Retina (tissue), 1 donor: ENCODE results near the gene PDC.
A peak's percentile ranks its signal among the peaks of the same experiment; 100 is the strongest.

Source experiments
- DNase-seq: peaks from one replicate; pipeline ENCODE4 v3.0.0-alpha.2; 2016

Gene PDC

GRCh38 chr1:186461014-186461413, at the start of gene PDC:
PDC (minus strand) TSS chr1:186461114; CDS start chr1:186449459, 11,655 bp downstream.
- no peak for DNase-seq

DNA sequence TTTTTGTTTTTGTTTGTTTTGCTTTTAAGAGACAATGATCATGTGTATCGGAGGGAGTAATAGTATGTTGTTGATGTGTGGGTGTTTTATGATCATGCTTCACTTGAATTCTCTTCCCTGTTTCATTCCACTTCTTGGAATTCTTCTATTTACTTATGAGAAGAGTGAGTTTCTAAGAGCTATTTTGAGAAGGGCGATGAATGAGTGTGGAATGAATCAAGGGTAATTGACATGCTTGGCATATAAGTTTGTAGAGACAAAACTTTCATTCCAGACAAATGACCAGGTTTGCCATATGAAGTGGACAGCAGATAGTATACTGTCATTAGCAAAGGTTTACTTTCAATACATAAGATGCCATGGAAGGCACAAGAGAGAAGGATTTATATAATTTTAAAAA, 42.3 kb upstream of the PDC start:
- no peak for DNase-seq

DNA sequence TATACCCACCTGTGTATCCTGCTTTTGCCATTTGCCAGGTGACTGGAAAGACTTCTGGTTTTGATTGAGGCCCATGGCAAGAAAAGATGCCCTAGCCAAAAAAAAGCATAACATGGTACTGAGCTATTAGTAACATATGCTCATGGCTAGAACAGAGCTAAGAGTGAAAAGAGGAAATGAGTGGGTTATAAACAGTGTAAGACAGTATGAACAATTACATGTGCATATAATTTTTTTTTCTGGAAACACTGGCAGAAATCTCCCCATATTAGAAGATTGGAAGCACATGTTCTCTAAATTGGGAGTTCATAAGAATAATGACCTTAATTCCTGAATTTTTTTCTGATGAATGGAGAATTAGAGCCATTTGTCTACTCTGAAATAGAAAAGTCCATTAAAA, 41.2 kb upstream of the PDC start:
- no peak for DNase-seq

DNA sequence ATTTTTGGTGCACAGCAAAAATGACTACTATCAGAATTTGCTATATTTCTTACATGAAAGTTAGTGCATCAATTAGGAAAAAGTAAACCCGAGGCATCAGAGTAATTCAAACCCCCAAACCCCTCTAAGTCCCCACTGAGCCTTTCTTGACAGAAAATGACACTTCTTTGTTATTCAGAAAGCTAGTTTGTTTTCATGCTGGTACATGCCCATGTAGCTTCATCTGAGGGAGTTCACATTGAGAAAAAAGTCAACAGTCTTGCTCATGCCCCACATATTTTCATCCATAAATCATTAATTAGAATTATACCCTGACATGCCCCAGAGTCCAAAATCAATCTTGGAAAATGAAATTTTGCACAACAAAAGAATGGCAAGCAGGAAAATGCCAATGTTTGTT, 39.9 kb upstream of the PDC start:
- DNase-seq, result no peak

DNA sequence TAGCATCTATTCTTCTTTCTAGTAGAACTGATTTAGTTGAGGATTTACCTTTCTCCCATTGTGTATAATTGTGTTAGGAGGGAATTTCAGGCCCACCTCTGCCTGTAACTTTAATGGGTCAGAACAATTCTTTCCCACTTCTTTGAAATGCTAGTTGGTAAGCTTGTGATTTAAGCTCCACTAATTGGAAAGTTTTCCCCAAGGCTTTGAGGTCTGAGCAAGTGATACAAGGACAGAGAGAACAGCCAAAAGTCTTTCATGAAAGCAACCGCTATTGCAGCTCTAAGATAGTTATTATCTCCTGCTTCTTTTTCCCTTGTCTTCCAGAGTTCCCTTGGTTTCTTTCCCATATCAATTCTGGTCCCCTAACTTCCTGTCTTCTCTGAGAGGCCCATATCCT, 38.7 kb upstream of the PDC start:
- no peak for DNase-seq

DNA sequence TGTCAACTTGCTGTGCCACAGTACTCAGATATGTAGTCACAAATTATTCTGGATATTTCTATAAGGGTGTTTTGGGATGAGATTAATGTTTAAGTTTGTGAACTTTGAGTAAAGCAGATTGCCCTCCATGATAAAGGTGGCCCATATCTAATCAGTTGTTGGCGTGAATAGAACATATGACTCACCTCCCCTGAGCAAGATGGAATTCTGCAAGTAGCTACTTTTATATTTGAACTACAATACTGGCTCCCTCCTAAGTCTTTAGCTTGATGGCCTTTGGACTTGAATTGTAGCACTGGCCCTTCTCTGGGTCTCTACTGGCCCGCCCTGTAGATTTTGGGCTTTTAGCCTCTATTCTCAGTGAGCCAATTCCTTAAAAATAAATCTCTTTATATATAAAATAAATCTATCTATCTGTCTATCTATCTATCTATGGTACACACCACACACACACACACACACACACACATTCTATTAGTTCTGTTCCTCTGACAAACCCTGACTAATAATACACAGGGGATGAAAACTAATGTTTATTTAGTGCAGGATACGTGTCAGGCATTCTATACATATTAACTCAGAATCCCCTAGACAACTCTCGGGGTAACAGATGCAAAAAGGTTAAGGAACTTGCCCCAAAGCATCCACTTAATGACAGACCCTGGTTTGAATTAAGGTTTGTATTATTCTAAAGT, 37.9 kb upstream of the PDC start:
- no peak for DNase-seq

GRCh38 chr1:186498071-186498470, 37.2 kb upstream of the PDC start:
- no peak for DNase-seq

GRCh38 chr1:186497651-186498050, 36.7 kb upstream of the PDC start:
- DNase-seq, result no peak

- DNase-seq, result no peak
Observed at GRCh38 chr1:186496171-186496851, 35.4 kb upstream of the PDC start.

DNA sequence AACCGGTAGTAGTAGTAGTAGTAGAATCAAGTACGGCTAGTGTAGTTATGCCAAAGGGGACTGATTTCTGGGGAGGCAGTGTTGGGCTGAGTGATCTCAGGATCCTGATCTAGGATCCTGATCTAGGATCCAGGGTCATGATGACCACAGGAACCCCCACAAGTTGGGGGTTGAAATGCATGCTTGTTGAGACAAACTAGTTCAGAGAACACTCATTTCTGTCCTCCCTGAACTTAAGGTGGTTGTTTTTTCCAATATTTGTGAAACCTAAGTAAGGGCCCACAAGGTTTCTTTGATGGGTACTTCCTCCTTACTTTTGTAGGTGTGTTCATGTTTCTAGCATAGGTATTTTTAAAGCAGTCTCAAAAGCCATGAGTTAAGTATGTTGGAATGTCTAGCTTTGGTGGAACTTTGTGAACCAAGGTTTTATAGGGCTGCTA, 33.9 kb upstream of the PDC start:
- no peak for DNase-seq

DNA sequence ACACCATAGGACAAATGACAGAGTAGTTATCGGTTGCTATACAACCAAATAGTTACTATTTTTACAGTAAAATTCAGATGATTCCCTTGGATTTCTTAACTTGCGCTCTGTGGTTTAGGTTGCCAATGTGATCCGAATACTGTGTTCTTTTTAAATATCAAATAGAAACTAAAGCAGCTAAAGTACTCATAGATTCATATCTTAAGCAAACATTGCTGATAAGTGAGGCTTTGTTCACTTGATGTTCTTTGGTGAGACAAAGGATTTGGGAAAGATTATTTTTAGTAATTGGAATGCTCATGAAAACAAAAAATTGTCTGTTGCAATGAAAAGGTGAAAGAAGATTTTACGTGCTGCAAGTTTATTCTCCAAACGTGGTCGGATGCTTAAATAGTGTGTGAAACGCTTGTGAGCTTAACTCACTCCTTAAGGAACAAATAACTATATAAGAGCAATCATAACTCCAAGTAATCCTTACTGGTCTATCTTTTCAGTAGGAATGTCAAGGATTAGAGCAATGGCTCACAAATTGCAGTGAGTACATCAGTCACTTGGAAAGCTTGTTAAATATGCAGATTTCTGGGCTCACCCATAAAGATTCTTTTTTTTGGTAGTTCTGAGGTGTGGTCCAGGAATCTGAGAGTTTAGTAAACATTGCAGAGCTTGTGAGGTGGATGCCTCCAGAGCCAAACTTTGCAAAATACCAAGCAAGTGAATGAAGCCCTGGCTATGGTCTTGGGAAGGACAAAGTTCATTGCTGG, 31.8 kb upstream of the PDC start:
- DNase-seq, result no peak

GRCh38 chr1:186491336-186491735, 30.4 kb upstream of the PDC start:
- DNase-seq, result no peak

GRCh38 chr1:186487163-186487562, 26.2 kb upstream of the PDC start:
- DNase-seq, result no peak

DNA sequence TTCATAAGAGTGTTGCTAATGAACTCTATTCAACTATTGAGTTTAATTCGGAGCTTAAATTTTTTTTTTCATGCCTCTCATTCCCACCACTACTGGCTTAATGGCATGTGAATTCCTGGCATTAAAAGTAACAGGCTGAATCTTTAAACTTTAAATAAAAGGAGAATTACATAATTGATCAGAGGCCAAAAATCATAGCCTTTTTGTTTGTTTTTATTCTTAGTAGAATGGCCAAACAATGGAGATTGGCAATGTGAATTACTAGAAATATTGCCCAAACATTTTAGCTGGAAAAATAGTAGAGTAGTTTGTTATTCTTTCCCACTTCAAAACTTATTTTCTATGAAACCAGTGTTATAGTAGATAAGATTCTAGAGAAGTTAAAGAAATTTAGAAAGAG, 25.1 kb upstream of the PDC start:
- DNase-seq, result no peak

GRCh38 chr1:186483561-186483960, 22.6 kb upstream of the PDC start:
- no peak for DNase-seq

DNA sequence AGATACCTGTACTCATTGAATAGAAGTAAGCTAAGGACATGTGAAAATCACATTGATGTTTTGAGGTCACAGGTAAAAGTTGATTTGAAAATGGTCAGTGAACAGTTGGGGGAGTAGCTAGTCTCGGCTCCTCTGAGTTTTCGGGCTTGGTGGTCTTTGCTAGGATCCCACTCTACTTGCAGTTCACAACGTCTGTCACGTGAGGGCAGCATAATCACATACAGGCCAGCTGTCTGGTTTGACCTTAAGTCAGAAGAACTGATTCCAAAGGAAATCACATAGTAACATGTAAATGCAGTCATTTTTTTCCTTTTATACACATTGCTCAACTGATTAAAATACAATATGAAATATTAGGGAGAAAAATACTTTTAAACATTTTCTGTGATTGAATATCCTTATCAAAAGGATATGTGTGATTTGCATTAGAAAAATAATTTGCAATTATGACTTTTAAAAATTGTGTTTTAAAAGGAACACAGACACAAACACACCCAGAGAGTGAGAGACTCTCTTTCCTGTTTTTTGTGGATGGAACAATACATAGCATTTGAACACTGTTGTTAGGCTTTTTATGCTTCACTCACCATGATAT, 21.8 kb upstream of the PDC start:
- peak; percentile 80 for DNase-seq

DNA sequence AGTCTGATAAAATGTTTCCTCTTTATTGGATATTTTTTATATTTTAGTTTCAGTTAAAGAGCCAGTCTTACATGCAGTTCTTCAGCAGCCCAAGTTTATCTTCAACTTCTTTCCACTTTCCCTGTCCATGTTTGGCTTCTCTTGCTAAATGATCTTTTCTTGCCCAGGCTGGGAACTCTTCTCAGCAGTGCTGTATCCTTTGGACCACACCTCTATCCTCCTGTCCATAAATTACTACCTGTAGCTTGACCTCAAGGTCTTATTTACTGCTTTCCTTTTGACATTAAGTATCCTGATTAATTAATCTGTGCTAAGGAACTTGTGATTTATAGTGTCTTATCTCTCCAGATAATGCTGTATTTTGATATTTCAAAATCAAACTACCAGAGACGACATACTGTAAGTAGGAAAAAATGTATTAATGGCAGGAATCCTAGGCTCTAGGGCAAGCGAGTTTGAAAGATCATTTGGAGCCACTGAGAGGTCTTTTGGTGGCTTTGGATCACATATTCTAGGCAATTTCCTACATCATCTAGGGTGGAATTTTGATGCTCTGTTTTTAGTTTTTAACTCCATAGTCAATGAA, 20.5 kb upstream of the PDC start:
- DNase-seq, result no peak

GRCh38 chr1:186479162-186479561, 18.2 kb upstream of the PDC start:
- DNase-seq, result no peak

- DNase-seq, result no peak
Observed at GRCh38 chr1:186476264-186477040, 15.5 kb upstream of the PDC start.

GRCh38 chr1:186474208-186474607, 13.3 kb upstream of the PDC start:
- no peak for DNase-seq

GRCh38 chr1:186473047-186473446, 12.1 kb upstream of the PDC start:
- DNase-seq, result no peak

GRCh38 chr1:186465946-186466345, 5.0 kb upstream of the PDC start:
- DNase-seq, result no peak
